Dermis microvascular lymphatic vessel endothelial cell (primary cell): ENCODE results near the gene DYNC1LI2. TPM values are rescaled to one million over a fixed set of nuclear protein-coding genes. Genes with fewer than 3 reads are reported as not detected.
"Not testable (repeated sequence)": the region's sequence is repeated elsewhere in the genome, so short reads cannot be mapped to it uniquely, and the experiment has no call there.

Experiments
- DNase-seq, 2 donors: peaks; one replicate each; pipeline versions ENCODE4 v3.0.0 to v3.0.0-alpha.2; 2010; ENCODE audit warnings: low read depth in 2 of 2
- total RNA-seq: library from RNA; depleted of rRNA; stranded (reverse); fragments of >200 nt; gene quantifications from 2 replicates; pipeline ENCODE4 v1.2.1, GENCODE V29; 2014

DYNC1LI2 gene
- total RNA-seq = 98.4 and 101 TPM in 2 replicates

DNA sequence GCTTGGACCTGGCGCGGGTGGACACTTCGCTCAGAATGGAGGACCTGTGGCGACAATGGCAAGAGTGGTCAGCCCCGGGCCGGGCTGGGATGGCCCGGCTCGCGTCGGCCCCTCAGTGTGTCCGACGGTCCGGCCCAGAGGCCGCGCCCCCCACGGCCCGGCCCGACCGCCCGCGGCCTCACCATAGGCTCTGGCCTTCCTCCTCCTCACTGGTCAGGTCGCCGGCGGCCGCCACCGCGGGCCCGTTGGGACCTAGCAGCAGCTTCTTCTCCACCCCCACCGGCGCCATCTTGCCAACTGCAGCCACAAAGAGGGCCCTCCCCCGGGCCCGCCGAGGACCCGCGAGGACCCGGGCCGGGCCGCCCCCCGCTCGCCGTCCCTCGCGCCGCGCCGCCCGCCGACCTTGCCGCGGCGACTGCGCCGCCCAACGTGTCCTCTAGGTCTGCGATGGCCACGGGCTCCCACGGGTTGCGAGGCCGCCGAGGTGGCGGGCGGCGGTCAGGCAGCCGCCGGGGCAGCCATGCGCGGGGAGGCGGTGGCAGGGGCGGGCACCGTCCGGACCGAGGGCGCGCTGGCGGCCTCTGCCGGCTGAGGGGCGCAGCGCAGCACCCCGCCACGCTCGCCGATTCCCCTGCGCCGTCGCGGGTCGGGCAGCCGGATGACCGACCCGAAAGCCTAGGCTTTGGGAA lies at the start of gene DYNC1LI2:
TSS of gene DYNC1LI2 (minus strand) at position 307 of the 689 bp plus-strand sequence. CDS start at position 289, 18 bp downstream.
- DNase-seq = peak; percentile 23 to 73

GRCh38 chr16:66800856-66801255 lies 49.4 kb upstream of the DYNC1LI2 start:
- no peak for DNase-seq

DNA sequence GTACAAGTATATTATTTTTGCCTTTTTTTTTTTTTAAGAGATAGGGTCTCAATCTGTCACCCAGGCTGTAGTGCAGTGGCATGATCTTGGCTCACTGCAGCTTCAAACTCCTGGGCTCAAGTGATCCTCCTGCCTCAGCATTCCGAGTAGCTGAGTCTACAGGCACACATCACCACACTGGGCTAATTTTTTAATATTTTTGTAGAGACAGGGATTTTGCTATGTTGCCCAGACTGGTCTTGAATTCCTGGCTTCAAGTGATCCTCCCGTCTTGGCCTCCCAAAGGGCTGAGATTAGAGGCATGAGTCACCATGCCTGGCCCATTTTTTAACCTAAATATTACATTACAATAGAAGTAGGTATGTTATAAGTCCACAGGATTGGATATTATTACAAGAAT lies 46.8 kb upstream of the DYNC1LI2 start:
- no peak for DNase-seq

- not testable (repeated sequence) for DNase-seq
Measured at GRCh38 chr16:66793984-66794383, 42.6 kb upstream of the DYNC1LI2 start.

DNA sequence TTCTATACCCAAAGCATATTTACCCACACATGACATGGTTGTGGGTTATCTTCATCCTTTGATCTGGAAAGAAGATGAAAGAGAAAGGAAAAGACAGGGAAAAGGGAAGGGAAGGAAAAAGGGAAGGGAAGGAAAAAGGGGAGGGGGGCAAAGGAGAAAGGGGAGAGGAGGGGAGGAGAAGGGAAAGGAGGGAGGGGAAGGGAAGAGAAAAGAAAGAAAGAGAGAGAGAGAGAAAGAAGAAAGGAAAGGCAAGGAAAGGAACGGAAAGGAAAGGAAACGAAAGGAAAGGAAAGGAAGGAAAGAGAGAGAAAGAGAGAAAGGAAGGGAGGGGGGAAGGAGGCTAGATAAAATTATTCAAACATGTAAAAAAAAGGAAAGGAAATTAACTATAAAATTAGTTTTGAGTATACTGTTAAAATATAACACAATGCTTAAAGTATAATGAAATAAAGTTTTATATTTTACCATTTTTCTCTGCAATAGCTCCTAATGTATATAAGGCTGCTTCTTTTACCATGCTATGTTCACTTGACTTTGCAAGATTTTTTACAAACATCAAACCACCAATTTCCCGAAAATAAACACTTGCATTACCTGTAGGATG lies 38.8 kb upstream of the DYNC1LI2 start:
- no peak for DNase-seq

DNA sequence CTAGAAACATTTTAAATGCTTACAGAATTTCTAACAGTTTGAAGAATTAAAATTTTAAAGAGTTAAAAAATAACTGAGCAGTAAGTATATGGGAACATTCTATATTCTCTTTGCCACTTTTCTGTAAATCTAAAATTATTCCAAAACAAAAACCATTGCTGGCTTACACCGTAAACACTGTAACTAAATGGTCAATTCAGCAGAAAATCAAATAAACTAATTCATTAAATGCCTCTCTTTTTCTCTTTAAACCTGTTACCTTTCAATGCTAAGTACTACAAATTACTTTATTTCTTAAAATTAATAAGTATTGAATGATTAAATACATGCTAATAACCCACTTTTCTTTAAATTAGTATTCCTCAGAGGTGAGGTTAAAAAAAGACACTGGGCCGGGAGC lies 36.0 kb upstream of the DYNC1LI2 start:
- DNase-seq = no peak

DNA sequence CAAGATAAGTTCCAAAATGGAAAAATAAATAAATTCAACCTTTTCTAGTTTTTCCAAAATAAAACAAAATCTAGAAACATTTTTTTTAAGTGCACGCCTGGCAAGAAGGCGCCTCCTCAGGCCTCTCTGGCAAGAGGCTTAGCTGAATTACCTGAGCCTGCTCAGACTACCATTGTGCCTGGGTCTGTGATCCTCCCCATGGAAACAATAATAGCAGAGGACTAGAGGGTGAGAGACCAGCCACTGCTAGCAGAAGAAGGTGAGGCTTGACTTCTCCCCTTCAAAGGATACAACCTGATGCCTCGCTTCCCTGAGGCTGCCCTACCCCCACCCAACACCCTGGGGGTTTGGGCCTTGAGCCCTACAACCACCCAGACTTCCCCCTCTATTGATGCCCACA lies 35.1 kb upstream of the DYNC1LI2 start:
- DNase-seq = no peak

- DNase-seq = no peak
Measured at GRCh38 chr16:66776457-66776856, 25.0 kb upstream of the DYNC1LI2 start.

DNA sequence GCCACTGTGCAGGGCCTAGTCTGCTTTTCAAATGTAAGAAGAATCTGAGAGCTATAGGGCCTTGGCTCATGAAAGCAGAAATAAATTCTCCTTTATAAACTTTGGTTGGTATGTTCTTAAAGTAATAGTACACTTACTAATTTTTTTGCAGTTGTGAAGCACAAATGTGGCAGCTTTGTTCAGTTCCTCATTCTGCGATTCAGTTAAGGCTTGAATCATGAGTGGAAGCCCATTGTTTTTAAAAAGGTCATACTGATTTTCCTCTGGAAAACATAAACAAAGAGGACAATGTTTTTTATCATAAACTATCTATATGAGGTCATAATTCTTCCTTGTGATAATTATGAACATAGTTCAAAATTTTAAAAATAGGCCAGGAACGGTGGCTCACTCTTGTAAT lies 23.6 kb upstream of the DYNC1LI2 start:
- DNase-seq = peak in 1 of 2 donors; percentile 4

GRCh38 chr16:66758086-66758485 lies 6.7 kb upstream of the DYNC1LI2 start:
- no peak for DNase-seq

DNA sequence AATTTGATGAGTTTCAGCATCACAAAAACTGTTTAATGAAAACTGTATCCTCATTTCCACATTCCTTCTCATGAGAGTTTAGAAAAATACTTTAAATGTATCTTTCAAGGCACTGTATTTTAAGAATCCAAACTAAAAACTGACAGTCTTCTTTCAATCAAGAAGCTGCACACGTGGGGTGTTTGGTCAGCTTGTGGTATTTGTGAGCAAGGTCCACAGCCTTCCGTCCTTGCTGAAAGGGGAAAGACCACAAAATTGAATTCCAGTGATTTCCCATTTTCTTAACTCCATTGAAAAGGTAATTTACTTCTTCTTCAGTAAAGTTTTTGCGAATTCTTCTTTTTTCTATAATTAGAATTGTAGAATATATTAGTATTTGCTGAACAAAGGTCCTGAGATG lies 3.4 kb upstream of the DYNC1LI2 start:
- DNase-seq = no peak

- DNase-seq = no peak
Measured at GRCh38 chr16:66754211-66754610, 2.8 kb upstream of the DYNC1LI2 start.

GRCh38 chr16:66752958-66753357 lies 1.5 kb upstream of the DYNC1LI2 start:
- no peak for DNase-seq

GRCh38 chr16:66752379-66752778 lies 970 bp upstream of the DYNC1LI2 start:
- DNase-seq = no peak

DNA sequence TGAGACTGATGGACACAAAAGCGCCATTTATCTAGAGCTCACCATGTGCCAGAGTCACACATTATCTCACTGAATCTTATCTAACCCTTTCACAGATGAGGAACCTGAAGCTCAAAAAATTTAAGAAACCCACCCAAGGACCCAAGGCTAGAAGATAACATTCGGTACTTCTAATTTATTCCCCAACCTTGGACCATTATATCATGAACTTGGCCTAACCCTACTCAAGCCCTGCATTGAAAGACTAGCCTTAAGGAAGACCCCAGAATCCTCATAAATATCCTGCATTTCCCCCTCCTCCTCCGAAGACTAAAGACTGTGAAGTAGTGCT lies 548 bp upstream of the DYNC1LI2 start:
- no peak for DNase-seq

DNA sequence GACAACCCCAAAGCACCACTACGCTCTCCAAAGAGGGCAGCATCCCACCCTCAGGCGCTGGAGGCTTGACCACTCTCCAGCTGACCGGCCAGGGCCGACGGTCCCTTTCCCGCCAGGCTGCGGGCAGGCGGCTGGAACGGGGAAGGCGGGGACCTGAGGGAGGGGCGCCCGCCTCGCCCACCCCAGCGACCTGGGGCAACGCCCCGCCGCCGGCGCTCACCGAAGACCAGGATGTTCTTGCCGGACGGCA lies 431 bp downstream of the DYNC1LI2 start:
- DNase-seq = peak in 1 of 2 donors; percentile 51

DNA sequence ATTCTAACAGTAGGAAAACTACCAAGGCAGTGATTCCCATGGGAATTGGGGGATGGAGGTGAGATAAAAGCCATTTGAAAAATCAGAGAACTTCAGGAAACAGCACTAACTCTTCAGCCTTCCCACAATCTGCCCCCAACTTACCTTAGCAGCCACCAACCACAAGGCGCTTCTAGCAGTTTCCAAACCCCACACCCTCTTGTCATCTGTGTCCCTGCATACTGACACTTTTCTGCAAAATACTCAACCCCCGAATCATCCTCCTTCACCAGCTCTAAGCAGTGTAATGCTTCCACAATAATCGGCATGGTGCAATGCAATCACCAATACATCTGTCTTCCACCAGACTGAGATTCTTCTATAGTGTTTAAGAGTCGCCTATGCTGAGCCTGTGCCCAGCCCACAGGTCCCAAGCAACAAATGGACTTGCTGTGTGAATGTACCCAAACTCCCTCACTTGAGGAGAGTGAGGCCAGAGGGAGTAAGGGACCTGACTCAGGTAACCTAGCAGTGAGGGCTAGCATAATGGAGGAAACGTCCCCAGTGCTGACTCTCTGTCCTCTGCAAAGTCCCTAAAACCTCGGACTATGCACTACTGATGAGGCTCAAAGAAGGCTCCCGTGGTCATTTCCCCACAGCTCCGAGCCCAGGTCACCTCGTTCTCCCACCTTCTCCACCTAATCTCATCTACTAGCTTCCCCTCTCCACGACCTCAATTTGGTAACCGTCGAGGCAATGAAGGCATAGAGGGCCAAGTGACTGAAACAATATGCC lies 943 bp downstream of the DYNC1LI2 start:
- DNase-seq = no peak

- no peak for DNase-seq
Measured at GRCh38 chr16:66746682-66747081, 4.7 kb downstream of the DYNC1LI2 start.

GRCh38 chr16:66746048-66746447 lies 5.4 kb downstream of the DYNC1LI2 start:
- DNase-seq = no peak

GRCh38 chr16:66741950-66742808 lies 9.2 kb downstream of the DYNC1LI2 start:
- DNase-seq = peak in 1 of 2 donors; percentile 72

GRCh38 chr16:66741169-66741900 lies 10.1 kb downstream of the DYNC1LI2 start:
- peak; percentile 70 to 95 for DNase-seq
